HG03342 (cell line): ENCODE data around the gene CMA1.
"Not testable (repeated sequence)": the region's sequence is repeated elsewhere in the genome, so short reads cannot be mapped to it uniquely, and the experiment has no call there.

Experiments used
- ATAC-seq: cut with Tn5 transposase; IDR thresholded peaks from one replicate; pipeline ENCODE4 v1.9.1; 2021; ENCODE audit warnings: mild to moderate bottlenecking, moderate library complexity; ENCODE audit not compliant: unreplicated experiment

Gene CMA1

DNA sequence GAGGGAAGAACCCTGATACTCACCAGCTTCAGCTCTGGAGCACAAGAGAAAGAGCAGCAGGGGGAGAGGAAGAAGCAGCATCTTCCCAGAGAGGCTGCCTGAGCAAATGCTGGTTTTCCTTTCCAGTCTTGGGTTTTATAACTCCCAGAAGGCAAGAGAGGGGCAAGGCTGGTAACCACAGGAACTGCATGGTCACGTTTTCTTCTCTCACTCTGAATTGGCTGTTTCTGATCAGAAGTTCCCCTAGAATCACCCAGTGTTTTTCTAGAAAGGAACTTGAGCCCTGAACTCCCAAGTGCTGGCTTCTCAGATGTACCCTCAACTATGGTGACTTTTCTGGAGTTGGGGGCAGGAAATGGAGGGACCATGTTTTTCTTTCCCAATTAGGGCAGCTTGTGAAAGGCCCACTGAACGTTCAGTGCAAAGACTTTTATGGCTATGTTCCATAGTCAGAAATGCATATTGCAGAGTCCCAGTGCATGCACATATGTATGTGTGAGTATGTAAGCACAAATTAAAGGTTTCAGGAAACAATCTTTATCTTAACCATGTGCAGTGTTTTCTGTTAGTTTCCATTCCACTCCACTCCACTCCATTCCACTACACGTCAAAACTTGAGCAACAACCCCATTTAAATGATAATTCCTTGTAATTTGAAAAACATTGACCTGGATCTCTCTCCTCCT lies at the start of gene CMA1:
TSS of gene CMA1 (minus strand) at position 111 of the 686 bp plus-strand sequence. CDS start at position 81, 30 bp downstream.
- no peak for ATAC-seq

DNA sequence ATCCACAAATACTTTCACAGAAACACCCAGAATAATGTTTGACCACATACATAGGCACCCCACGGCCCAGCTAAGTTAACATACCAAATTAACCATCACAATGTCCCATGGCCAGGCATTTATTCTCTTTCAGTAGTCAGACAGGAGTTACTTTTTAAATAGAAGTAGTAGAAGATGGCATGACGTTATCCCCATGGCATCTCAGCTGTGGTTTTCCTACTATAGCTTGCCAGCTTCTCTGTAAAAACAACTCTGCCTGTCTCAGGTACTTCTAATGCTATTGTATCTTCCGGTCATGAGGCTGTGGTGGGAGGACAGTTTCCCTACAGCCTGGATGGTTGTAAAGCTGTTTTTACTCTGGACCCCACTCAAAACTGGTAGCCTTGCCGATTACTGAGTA lies 48.7 kb upstream of the CMA1 start:
- ATAC-seq: no peak

GRCh38 chr14:24549064-24549463 lies 41.0 kb upstream of the CMA1 start:
- not testable (repeated sequence) for ATAC-seq

DNA sequence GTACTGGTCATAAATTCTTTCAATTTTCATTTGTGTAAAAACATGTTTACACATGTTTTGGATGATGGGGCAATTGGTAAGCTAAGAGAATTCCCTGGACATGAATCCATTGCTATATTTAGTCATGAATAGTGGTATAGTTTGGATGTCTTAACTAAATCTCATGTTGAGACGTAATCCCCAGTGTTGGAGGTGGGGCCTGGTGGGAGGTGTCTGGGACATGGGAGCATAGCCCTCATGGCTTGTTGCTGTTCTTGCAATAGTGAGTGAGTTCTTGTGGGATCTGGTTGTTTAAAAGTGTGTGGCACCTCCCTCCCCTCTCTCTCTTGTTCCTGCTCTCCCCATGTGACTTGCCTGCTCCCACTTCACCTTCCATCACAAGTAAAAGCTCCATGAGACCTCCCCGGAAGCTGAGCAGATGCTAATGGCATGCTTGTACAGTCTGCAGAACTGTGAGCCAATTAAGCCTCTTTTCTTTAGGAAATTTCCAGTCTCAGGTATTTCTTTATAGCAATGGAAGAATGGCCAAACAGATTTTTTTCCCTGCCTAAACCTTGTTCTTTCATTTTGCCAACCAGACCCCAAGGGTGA lies 34.4 kb upstream of the CMA1 start:
- no peak for ATAC-seq

DNA sequence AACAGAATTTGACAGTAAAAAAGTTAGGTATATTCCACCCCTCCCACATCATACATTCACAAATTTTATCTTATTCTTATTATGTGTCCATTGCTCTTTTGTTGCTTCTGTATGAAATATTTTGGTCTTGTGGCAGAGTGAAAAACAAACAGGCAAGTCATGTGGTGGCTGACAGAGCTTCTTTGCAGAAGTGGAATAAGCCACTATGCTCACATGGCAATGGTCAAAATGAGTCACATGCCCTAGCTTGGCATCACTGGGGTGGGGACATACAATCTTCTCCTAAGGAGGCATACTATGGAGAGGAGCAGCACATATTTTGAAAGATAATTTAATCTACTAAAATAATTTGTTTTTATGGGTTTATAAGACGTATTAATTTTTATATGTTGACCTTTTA lies 27.7 kb upstream of the CMA1 start:
- no peak for ATAC-seq

- no peak for ATAC-seq
These were observed 26.2 kb upstream of the CMA1 start for GRCh38 chr14:24534286-24534685.

DNA sequence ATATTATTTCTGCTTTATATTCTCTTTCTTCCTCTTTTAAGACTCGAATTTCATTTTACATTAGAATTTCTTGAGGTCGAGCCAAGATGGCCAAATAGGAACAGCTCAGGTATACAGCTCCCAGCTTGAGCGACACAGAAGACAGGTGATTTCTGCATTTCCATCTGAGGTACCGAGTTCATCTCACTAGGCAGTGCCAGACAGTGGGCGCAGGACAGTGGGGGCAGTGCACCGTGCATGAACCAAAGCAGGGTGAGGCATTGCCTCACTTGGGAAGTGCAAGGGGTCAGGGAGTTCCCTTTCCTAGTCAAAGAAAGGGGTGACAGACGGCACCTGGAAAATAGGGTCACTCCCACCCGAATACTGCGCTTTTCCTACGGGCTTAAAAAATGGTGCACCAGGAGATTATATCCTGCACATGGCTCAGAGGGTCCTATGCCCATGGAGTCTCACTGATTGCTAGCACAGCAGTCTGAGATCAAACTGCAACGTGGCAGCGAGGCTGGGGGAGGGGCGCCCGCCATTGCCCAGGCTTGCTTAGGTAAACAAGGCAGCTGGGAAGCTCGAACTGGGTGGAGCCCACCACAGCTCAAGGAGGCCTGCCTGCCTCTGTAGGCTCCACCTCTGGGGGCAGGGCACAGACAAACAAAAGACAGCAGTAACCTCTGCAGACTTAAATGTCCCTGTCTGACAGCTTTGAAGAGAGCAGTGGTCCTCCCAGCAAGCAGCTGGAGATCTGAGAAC lies 18.0 kb upstream of the CMA1 start:
- not testable (repeated sequence) for ATAC-seq

GRCh38 chr14:24518851-24519250 lies 10.8 kb upstream of the CMA1 start:
- no peak for ATAC-seq

DNA sequence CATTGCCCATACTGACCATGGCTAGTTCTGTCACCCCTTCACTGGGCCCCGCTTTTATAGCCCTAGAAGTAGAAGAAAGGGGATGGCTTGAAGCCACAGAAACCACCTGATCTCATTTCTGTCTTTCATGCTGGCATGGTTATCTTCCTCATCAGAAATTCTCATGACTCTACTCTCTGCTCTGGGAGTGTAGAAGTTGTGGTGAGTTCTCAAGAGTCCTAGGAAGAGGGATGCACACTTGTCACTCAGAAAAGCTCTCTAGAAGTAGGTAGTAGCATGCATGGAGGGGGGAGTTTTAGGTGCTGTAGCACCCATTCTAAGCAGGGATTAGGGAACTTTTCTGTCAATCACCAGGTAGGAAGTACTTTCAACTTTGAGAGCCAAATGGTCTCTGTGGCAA lies 6.1 kb upstream of the CMA1 start:
- ATAC-seq: no peak

DNA sequence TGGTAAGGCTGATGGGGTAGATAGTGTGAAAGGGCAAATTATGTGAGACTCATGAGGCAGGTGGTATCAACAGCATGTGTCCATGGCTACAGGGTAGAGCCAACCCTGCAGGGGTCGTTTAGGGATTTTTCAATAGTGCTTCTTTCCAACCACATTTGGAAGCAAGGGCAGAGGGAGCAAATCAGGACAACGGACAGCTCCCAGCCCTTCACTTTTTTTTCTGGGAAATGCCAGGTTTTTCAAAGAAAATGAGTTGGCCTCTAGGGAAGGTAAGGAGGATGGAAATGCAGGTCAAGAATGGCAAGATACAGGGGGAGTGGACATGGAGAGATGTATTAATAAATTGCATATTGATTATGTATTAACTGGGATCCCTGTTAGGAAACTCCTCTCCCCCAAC lies 4.9 kb upstream of the CMA1 start:
- no peak for ATAC-seq

- no peak for ATAC-seq
These were observed 1.6 kb downstream of the CMA1 start for GRCh38 chr14:24506443-24506842.

DNA sequence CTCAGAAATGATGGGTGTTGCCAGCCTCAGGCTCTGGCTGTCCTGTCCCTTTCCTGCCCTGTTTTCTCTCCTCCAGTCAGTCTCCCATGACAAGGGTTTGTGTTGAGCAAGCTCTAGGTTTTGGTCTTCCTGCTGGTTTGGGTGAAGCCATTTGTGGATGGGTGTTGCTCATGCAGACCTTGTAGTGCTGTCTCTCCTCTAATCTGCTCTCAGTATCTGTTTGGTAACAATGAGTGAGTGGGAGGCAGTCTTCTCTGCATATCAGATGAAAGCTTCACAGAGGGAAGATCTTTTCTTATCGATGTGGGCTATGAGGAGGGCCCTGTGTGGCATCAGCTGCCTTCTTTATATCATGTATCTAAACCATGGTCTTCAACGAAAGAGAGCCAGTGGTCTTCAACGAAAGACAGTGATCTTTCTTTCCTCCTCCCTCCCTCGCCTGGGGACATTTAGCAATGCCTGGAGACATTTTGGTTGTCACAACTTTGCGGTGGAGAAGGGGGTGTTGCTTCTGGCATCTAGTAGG lies 3.6 kb downstream of the CMA1 start:
- no peak for ATAC-seq

GRCh38 chr14:24491586-24492408 lies 16.3 kb downstream of the CMA1 start:
- ATAC-seq: not testable (repeated sequence)

- ATAC-seq: no peak
These were observed 24.3 kb downstream of the CMA1 start for GRCh38 chr14:24483604-24484252.

DNA sequence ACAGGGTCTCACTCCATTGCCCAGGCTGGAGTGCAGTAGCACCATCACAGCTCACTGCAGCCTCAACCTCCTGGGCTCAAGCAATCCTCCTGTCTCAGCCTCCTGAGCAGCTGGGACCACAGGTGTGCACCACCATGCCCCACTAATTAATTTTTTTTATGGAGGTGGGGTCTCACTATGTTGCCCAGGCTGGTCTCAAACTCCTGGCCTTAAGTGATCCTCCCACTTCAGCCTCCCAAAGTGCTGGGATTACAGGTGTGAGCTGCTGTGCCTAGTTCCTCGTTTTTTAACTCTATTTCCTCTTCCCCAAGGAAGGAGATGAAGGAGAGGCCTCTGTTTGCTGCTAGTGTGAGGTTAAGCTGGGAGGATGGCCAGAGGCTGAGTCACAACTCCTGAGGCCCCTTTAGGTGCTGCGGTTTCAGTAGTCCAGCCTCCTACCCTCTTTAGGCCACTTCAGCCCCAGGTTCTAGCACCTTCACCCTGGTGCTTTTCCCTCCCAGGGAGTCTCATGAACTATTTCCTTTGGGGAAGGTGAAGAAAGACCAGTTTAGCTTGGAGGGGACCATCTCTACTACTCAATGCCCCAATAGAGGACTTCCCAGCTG lies 25.3 kb downstream of the CMA1 start:
- ATAC-seq: not testable (repeated sequence)

- peak; percentile 85 for ATAC-seq
These were observed 26.3 kb downstream of the CMA1 start for GRCh38 chr14:24481622-24482324.

DNA sequence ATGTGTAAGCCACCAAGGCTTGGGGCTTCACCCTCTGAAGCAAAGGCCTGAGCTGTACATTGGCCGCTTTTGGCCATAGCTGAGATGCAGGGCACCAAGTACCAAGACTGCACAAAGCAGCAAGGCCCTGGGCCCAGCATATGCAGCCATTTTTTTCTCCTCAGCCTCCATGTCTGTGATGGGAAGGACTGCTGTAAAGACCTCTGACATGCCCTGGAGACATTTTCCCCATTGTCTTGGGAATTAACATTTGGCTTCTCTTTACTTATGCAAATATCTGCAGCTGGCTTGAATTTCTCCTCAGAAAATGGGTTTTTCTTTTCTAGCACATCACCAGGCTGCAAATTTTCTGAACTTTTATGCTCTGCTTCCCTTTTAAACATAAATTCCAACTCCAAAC lies 28.1 kb downstream of the CMA1 start:
- not testable (repeated sequence) for ATAC-seq

- no peak for ATAC-seq
These were observed 32.8 kb downstream of the CMA1 start for GRCh38 chr14:24475261-24475660.

GRCh38 chr14:24473211-24473610 lies 34.9 kb downstream of the CMA1 start:
- no peak for ATAC-seq
